Duodenal mucosa (tissue), 2 donors: ENCODE measurements around the gene RHBDL3.

Experiments used
- H3K27ac ChIP-seq: one replicate; pipeline ENCODE4 v1.7.0; 2013; ENCODE audit warnings: low read depth, low read length
- H3K27me3 ChIP-seq, 2 donors: one replicate each; pipeline ENCODE4 v1.7.0; 2013; ENCODE audit warnings: low read length in 2 of 2, control low read depth in 1 of 2; ENCODE audit not compliant: insufficient read depth in 2 of 2, control insufficient read depth in 1 of 2
- H3K36me3 ChIP-seq, 2 donors: one replicate each; pipeline ENCODE4 v1.7.0; 2013; ENCODE audit warnings: low read length in 2 of 2, control low read depth in 1 of 2; ENCODE audit not compliant: insufficient read depth in 2 of 2, control insufficient read depth in 1 of 2
- H3K4me1 ChIP-seq, 2 donors: one replicate each; pipeline ENCODE4 v1.7.0; 2013; ENCODE audit warnings: low read length in 2 of 2, control low read depth in 1 of 2; ENCODE audit not compliant: insufficient read depth in 2 of 2, control insufficient read depth in 1 of 2
- H3K4me3 ChIP-seq, 2 donors: one replicate each; pipeline ENCODE4 v1.7.0; 2013; ENCODE audit warnings: low read length in 2 of 2, low read depth in 1 of 2
- H3K9ac ChIP-seq, 2 donors: one replicate each; pipeline ENCODE4 v1.7.0; 2013; ENCODE audit warnings: low read length in 2 of 2, low read depth in 1 of 2
- H3K9me3 ChIP-seq, 2 donors: one replicate each; pipeline ENCODE4 v1.7.0; 2013; ENCODE audit warnings: low read length in 2 of 2, control low read depth in 1 of 2; ENCODE audit not compliant: control insufficient read depth in 1 of 2

Gene RHBDL3

DNA sequence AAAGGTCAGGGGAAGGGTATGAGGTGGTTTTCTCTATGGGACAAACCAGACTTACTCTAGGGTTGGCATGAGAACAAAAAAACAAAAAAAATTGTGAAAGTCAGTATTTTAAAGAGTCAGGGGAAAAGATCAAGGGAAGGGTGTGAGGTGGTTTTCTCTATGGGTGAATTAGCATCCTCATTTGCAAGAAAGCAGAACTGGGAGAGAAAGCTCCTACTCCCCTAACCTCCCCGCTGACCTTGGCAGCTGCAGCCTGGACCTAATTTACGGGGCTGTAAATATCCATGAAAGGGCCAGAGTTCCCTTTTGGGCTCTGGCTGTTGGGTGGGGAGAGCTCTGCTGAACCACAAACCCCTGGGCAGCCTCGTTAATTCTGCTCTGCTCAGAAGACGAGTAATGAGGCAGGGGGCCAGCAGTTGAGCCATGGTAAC is 10.6 kb downstream of the RHBDL3 start:
- H3K4me3 ChIP-seq: no peak overlapping the region
- H3K27me3 ChIP-seq: peaks cover 7 to 13% of the 10 kb centered on the region in 2 donors
- no peak overlapping the region for H3K9ac ChIP-seq
- no peaks in the 10 kb centered on the region for H3K36me3 ChIP-seq
- H3K27ac ChIP-seq: no peak overlapping the region
- no peaks in the 10 kb centered on the region for H3K4me1 ChIP-seq
- H3K9me3 ChIP-seq: no peaks in the 10 kb centered on the region

DNA sequence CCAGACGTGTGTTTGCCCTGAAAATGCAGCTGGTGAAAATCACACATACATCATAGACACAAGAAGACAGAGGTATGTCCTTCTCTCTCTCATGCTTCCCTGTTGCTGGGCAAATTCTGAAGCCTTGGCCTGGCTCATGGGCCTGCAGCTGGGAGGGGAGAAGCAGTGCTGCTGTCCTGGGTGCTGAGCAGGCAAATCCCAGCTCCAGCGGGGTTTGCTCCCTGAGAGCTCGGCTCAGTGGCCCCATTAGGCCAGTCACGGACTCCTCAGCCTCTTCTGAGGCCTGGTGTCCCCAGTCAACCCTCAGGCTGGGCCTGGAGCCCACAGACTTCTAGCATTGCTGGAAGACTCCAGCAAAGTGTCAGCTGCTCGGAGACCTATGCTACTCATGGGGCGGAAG is 11.7 kb downstream of the RHBDL3 start:
- Histone ChIP-seq H3K36me3 (no peaks in the 10 kb centered on the region), H3K9me3 (no peaks in the 10 kb centered on the region), H3K4me3 (no peak overlapping the region), H3K27me3 (peaks cover 5 to 7% of the 10 kb centered on the region in 2 donors), H3K9ac (no peak overlapping the region), H3K4me1 (no peaks in the 10 kb centered on the region), H3K27ac (no peak overlapping the region)

DNA sequence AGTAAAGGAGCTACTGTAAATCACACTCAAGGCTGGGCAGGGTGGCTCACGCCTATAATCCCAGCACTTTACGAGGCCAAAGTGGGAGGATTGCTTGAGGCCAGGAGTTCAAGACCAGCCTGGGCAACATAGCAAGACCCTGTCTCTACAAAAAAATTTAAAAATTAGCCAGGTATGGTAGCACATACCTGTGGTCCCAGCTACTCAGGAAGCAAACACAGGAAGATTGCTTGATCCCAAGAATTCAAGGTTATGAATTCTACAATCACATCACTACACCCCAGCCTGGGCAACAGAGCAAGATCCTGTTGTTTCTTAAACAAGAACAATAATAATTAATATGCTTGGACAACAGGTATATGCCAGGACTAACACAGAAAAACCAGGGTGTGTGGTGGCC is 13.2 kb downstream of the RHBDL3 start:
- Histone ChIP-seq H3K36me3 (no peaks in the 10 kb centered on the region), H3K4me1 (no peaks in the 10 kb centered on the region), H3K9me3 (no peaks in the 10 kb centered on the region), H3K4me3 (no peak overlapping the region), H3K27me3 (peaks cover 5 to 7% of the 10 kb centered on the region in 2 donors), H3K9ac (no peak overlapping the region), H3K27ac (no peak overlapping the region)

DNA sequence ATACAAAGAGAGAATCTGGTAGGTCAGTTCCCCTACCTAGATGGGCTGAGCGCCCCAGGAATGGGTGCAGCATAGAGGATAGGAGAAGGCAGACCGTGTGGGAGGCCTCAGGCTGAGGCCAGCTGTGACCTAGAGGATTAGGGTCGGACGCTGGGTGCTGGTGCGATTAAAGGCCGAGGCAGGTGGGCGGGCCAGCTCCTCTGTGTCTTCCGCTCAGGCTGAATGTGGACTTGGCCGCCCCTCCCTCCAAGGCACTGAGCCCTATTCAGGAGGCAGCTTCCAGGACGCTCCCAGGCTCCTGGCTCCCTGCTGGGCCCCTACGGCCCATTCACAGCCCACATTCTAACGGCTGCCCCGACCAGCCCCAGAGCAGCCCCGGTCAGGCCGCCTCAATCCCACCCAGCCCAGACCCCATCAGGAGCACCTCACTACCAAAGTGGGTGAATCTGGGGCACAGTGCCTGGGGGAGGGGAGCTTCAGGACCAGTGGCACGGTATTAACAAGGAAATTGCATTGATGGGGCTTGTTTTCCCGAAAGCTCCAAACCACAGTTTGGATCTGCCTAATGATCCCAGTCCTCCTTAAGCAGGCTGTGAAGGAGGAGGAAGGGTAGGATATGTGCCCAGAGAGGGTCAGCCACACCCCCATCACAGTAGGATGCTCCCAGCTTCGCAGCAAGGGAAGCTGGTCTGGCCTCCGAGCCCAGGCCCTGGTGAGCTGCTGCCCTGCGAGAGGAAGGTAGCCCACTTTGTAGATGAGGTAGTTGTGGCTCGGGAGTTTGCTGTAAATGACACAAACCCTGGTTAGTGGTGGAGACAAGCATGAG is 14.5 kb downstream of the RHBDL3 start:
- no peak overlapping the region for H3K27ac ChIP-seq
- no peaks in the 10 kb centered on the region for H3K9me3 ChIP-seq
- no peaks in the 10 kb centered on the region for H3K36me3 ChIP-seq
- H3K9ac ChIP-seq: no peak overlapping the region
- no peaks in the 10 kb centered on the region for H3K27me3 ChIP-seq
- no peak overlapping the region for H3K4me3 ChIP-seq
- H3K4me1 ChIP-seq: no peaks in the 10 kb centered on the region

DNA sequence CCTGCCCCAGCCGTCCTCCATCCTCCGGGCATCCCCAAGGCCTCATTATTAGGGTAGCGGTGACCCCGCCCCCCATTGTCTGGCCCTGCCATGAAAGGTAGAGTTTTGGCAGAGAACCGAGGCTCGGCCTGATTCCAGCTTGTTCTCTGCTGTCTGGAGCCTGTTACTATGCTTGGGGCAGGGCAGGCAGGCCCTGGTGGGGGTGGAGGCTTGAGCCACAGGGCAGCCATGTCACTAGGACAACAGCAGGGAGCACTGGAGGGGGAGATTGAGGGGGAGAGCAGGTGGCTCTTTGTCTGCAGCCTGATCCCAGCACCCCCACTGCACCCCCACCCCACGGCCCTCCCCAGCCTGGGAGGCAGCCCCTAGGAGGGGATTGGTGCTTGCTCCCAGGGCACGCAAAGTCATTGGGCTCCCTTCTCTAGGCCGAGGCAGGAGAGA is 15.4 kb downstream of the RHBDL3 start:
- Histone ChIP-seq H3K4me1 (no peaks in the 10 kb centered on the region), H3K4me3 (no peak overlapping the region), H3K36me3 (no peaks in the 10 kb centered on the region), H3K27me3 (no peaks in the 10 kb centered on the region), H3K9me3 (no peaks in the 10 kb centered on the region), H3K9ac (no peak overlapping the region), H3K27ac (no peak overlapping the region)

DNA sequence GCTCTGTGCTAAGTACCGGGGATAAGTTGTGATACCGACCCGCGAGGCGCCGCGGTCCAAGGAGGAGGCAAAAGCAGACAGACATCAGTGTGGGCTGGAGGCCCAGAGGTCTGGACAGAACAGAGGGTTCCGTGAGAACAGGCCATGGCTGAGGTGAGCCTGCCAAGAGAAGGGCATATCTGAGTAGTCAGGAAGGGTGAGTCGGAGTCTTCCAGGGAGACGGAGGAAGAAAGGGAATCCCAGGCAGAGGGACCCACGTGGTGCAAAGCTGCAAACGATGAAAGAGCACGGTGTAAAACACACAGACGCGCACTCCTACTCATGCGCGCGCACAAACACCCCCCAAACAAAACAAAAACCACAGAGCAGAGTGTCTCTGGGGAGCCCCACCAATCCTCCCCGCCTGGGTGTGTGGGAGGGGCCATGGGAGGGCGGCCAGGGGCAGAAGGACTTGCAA is 18.1 kb downstream of the RHBDL3 start:
- H3K9ac ChIP-seq: no peak overlapping the region
- no peaks in the 10 kb centered on the region for H3K36me3 ChIP-seq
- H3K9me3 ChIP-seq: no peaks in the 10 kb centered on the region
- no peaks in the 10 kb centered on the region for H3K4me1 ChIP-seq
- H3K27ac ChIP-seq: no peak overlapping the region
- H3K4me3 ChIP-seq: no peak overlapping the region
- H3K27me3 ChIP-seq: peaks cover 0 to 4% of the 10 kb centered on the region in 2 donors

DNA sequence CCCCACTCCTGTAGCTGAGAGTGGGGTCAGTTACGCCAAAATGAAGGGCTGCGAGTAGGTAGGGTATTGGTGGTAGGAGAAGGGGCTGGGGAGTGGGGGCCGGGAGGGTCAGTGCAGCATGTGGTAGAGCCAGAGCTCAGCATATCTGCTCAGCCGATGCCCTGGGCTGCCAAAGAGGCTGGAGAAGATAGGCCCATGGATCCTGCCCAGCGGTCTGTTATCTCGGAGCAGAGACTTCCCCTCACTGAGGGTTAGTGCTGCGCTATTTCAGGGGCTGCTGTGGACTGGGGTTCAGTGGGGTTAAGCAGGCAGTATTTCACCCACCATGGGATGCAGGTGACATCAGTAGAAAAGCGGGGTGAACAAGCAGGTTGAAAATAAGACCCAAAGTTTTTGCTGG is 19.7 kb downstream of the RHBDL3 start:
- H3K9me3 ChIP-seq: no peaks in the 10 kb centered on the region
- H3K4me3 ChIP-seq: no peak overlapping the region
- no peaks in the 10 kb centered on the region for H3K4me1 ChIP-seq
- no peak overlapping the region for H3K27ac ChIP-seq
- H3K36me3 ChIP-seq: no peaks in the 10 kb centered on the region
- peaks cover 0 to 4% of the 10 kb centered on the region in 2 donors for H3K27me3 ChIP-seq
- no peak overlapping the region for H3K9ac ChIP-seq

DNA sequence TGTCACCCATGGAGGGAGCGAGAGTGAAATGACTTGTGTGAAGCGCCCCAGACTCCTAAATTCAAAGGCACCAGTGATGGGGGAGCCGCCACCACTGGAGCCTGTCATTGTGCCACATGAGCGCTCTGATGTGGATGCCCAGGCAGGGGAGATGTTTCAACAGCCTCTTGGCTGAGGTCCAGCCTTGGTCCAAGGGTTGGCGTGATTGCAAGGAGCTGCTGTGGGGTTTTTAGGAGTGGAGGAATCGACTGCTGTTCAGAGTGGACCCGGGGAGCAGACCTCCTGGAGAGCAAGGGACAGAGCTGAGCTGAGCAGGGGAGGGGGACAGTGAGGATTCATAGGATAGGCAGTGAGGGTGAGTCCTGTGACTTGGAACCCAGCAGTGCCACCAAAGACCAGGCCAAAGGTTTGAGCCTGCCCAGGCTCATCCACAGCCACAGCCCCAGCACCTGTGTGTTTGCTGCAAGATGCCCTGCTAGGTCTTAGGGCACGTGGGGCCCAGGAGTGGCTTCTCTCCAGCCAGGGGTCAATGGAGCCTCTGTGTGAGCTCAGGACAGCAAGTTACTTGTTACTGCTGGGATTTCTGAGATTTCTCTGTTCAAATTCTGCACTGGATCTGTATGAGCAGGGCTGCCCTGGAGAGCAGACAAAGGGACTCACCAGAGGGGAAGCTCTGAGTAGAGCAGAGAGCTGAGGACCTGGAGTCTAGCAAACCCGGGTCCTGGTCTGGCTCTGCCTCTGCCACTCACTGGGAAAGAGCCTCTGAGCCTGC is 20.3 kb downstream of the RHBDL3 start:
- Histone ChIP-seq H3K9ac (no peak overlapping the region), H3K4me3 (no peak overlapping the region), H3K4me1 (no peaks in the 10 kb centered on the region), H3K27ac (no peak overlapping the region), H3K27me3 (peaks cover 0 to 4% of the 10 kb centered on the region in 2 donors), H3K9me3 (no peaks in the 10 kb centered on the region), H3K36me3 (no peaks in the 10 kb centered on the region)

DNA sequence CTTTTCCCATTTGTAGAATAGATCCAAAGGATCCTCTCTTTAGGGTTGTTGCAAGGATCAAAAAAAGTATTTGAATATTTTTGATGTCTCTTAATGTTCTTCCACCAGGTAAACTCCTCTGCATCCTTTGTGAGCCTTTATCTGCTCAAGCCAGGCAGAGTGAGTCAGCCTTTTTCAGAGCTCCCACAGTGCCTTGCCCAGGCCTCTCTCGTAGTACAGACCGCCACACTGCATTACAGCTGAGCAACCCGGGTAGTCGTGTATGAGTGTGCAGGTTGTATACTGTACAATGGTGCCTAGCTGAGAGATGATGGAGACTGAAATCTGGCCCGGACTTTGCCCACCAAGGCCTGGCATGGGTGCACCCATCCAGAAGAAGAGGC is 20.9 kb downstream of the RHBDL3 start:
- Histone ChIP-seq H3K9me3 (no peaks in the 10 kb centered on the region), H3K4me1 (no peaks in the 10 kb centered on the region), H3K9ac (no peak overlapping the region), H3K36me3 (no peaks in the 10 kb centered on the region), H3K4me3 (no peak overlapping the region), H3K27me3 (peaks cover 0 to 4% of the 10 kb centered on the region in 2 donors), H3K27ac (no peak overlapping the region)

DNA sequence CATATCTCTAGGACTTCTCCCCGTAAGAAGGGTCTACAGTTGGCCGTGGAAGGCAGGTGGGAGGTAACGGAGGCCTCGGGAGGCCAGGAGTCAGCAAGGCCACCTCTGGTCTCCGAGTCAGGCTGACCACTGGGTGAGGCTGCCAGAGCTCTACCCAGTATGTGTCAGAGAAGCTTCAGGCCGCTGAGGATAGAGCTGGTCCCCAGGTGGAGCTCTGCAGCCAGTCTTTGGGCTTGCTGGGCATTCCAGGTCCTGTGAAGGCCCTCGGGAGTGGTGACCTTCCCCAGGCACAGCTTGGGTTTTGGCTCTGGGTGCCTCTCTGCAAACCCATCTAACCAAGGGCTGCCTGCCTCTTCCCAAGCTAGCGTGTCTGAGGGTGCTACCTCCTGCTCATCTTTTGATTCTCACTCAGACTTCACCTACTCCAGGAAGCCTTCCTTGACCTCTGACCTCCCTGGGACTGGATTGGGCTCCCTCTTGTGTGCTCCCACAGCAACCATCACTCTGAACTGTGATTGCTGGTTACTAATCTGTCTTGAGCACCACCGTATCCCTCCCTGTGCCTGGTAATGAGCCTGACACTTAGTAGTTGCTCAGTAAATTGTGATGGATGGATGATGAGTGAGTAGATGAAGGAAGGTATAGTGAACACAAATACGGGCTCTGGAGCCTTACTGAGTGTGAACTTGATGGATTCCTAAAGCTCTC is 22.3 kb downstream of the RHBDL3 start:
- no peaks in the 10 kb centered on the region for H3K36me3 ChIP-seq
- H3K9ac ChIP-seq: no peak overlapping the region
- H3K9me3 ChIP-seq: no peaks in the 10 kb centered on the region
- H3K4me1 ChIP-seq: no peaks in the 10 kb centered on the region
- H3K4me3 ChIP-seq: no peak overlapping the region
- H3K27me3 ChIP-seq: peaks cover 0 to 4% of the 10 kb centered on the region in 2 donors
- no peak overlapping the region for H3K27ac ChIP-seq
